ENCODE measurements around the gene ARID5B.

DNA sequence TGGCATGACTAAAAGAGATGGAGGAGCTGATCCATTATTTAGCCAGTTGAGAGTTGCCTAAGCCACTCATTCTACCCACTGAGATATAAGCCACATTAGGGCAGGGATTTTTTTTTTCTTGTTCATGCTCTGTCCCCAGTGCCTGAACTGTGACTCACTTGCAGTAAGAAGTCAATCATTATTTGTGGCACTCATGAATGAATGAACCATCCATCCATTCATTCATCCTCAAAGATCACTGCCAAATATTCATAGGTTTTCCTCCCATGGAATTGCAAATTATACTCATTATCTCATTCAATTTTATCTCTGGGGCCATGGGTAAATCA lies 22.8 kb upstream of the ARID5B start:
- no peak for TF ChIP-seq EZH2 (IDR thresholded peaks at IDR 0.05; ENCODE audit: borderline replicate concordance, insufficient read depth, low read depth, low read length, poor library complexity, severe bottlenecking)
- TF ChIP-seq, protein P1, sequence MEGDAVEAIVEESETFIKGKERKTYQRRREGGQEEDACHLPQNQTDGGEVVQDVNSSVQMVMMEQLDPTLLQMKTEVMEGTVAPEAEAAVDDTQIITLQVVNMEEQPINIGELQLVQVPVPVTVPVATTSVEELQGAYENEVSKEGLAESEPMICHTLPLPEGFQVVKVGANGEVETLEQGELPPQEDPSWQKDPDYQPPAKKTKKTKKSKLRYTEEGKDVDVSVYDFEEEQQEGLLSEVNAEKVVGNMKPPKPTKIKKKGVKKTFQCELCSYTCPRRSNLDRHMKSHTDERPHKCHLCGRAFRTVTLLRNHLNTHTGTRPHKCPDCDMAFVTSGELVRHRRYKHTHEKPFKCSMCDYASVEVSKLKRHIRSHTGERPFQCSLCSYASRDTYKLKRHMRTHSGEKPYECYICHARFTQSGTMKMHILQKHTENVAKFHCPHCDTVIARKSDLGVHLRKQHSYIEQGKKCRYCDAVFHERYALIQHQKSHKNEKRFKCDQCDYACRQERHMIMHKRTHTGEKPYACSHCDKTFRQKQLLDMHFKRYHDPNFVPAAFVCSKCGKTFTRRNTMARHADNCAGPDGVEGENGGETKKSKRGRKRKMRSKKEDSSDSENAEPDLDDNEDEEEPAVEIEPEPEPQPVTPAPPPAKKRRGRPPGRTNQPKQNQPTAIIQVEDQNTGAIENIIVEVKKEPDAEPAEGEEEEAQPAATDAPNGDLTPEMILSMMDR (IDR thresholded peaks at IDR 0.05), result no peak

Data from B cell (primary cell).